H9 (cell line): Measurements from ENCODE around the gene GOLT1A. TPM values are rescaled to one million over a fixed set of nuclear protein-coding genes. Genes with fewer than 3 reads are reported as not detected.

Experiments
- DNase-seq: peaks from one replicate; pipeline ENCODE4 v3.0.0-alpha.2; 2017
- H2AFZ ChIP-seq: one replicate; pipeline ENCODE4 v1.6.1; 2013; ENCODE audit warnings: mild to moderate bottlenecking, low read length, control low read depth, moderate library complexity
- H2AK5ac ChIP-seq: 2 replicates; pipeline ENCODE4 v1.6.1; 2013; ENCODE audit warnings: low read length, control low read depth, mixed read lengths; ENCODE audit not compliant: insufficient read length
- H2BK120ac ChIP-seq: one replicate; pipeline ENCODE4 v1.6.1; 2013; ENCODE audit warnings: low read depth, mild to moderate bottlenecking, low read length, control low read depth, inconsistent platforms; ENCODE audit not compliant: poor library complexity, severe bottlenecking
- H2BK12ac ChIP-seq: 2 replicates; pipeline ENCODE4 v1.6.1; 2013; ENCODE audit warnings: low read length, control low read depth, mixed read lengths, low read depth; ENCODE audit not compliant: insufficient read length
- H2BK15ac ChIP-seq: 2 replicates; pipeline ENCODE4 v1.6.1; 2013; ENCODE audit warnings: low read depth, low read length, control low read depth
- H2BK20ac ChIP-seq: one replicate; pipeline ENCODE4 v1.6.1; 2013; ENCODE audit warnings: low read depth, mild to moderate bottlenecking, low read length, control low read depth, inconsistent platforms; ENCODE audit not compliant: poor library complexity, severe bottlenecking
- H2BK5ac ChIP-seq: 2 replicates; pipeline ENCODE4 v1.6.1; 2013; ENCODE audit warnings: low read length, control low read depth, mixed read lengths; ENCODE audit not compliant: insufficient read length
- H3K14ac ChIP-seq: 2 replicates; pipeline ENCODE4 v1.6.1; 2013; ENCODE audit warnings: low read length, control low read depth; ENCODE audit not compliant: insufficient read depth
- H3K18ac ChIP-seq: 2 replicates; pipeline ENCODE4 v1.6.1; 2013; ENCODE audit warnings: low read depth, mild to moderate bottlenecking, mixed read lengths, low read length, control low read depth; ENCODE audit not compliant: insufficient read length
- H3K23ac ChIP-seq: 2 replicates; pipeline ENCODE4 v1.6.1; 2013; ENCODE audit warnings: low read length, control low read depth, mixed read lengths, low read depth; ENCODE audit not compliant: insufficient read length
- H3K23me2 ChIP-seq: 2 replicates; pipeline ENCODE4 v1.6.1; 2013; ENCODE audit warnings: low read depth, mild to moderate bottlenecking, mixed read lengths, low read length, control low read depth; ENCODE audit not compliant: insufficient read length, poor library complexity, severe bottlenecking
- H3K27ac ChIP-seq: 2 replicates; pipeline ENCODE4 v1.5.1; 2013; ENCODE audit warnings: low read length, control low read depth, mixed read lengths, low read depth; ENCODE audit not compliant: insufficient read length
- H3K27me3 ChIP-seq: 2 replicates; pipeline ENCODE4 v1.6.1; 2013; ENCODE audit warnings: low read length, control low read depth, inconsistent platforms; ENCODE audit not compliant: insufficient read depth
- H3K4ac ChIP-seq: 2 replicates; pipeline ENCODE4 v1.6.1; 2013; ENCODE audit warnings: low read depth, mild to moderate bottlenecking, control low read depth, inconsistent platforms, low read length, moderate library complexity
- H3K4me1 ChIP-seq: 2 replicates; pipeline ENCODE4 v1.6.1; 2013; ENCODE audit warnings: low read length, control low read depth, inconsistent platforms; ENCODE audit not compliant: insufficient read depth
- H3K4me2 ChIP-seq: 2 replicates; pipeline ENCODE4 v1.6.1; 2013; ENCODE audit warnings: low read length, control low read depth, mixed read lengths; ENCODE audit not compliant: insufficient read length, insufficient read depth
- H3K56ac ChIP-seq: 2 replicates; pipeline ENCODE4 v1.6.1; 2013; ENCODE audit warnings: low read depth, mild to moderate bottlenecking, mixed read lengths, low read length, control low read depth; ENCODE audit not compliant: insufficient read length
- H3K79me1 ChIP-seq: 2 replicates; pipeline ENCODE4 v1.6.1; 2013; ENCODE audit warnings: low read depth, mild to moderate bottlenecking, moderate library complexity, low read length, control low read depth, inconsistent platforms; ENCODE audit not compliant: insufficient read depth, poor library complexity, severe bottlenecking
- H3K79me2 ChIP-seq: 2 replicates; pipeline ENCODE4 v1.6.1; 2013; ENCODE audit warnings: low read length, control low read depth, inconsistent platforms; ENCODE audit not compliant: insufficient read depth
- H3K9ac ChIP-seq: 2 replicates; pipeline ENCODE4 v1.6.1; 2013; ENCODE audit warnings: low read length, control low read depth, mixed read lengths; ENCODE audit not compliant: insufficient read length; ENCODE audit errors: extremely low read depth
- H3K9me3 ChIP-seq: one replicate; pipeline ENCODE4 v1.6.1; 2013; ENCODE audit warnings: low read depth, low read length, inconsistent platforms; ENCODE audit not compliant: control insufficient read depth
- H3T11ph ChIP-seq: one replicate; pipeline ENCODE4 v1.6.1; 2013; ENCODE audit warnings: mild to moderate bottlenecking, low read length, control low read depth, inconsistent platforms
- H4K20me1 ChIP-seq: one replicate; pipeline ENCODE4 v1.6.1; 2013; ENCODE audit not compliant: control insufficient read depth, insufficient read length, insufficient read depth
- H4K5ac ChIP-seq: 2 replicates; pipeline ENCODE4 v1.6.1; 2013; ENCODE audit warnings: low read depth, mild to moderate bottlenecking, mixed read lengths, low read length, control low read depth; ENCODE audit not compliant: insufficient read length
- H4K8ac ChIP-seq: replicated peaks from 2 replicates; pipeline ENCODE4 v1.6.1; 2013; ENCODE audit warnings: low read length, control low read depth, mixed read lengths, low read depth; ENCODE audit not compliant: insufficient read length
- H4K91ac ChIP-seq: 2 replicates; pipeline ENCODE4 v1.6.1; 2013; ENCODE audit warnings: low read depth, mild to moderate bottlenecking, moderate library complexity, mixed read lengths, low read length, control low read depth; ENCODE audit not compliant: insufficient read length
- H3K27ac Mint-ChIP-seq, 3 experiments: 2 replicates in 2 of 3; 3 replicates in 1 of 3; pipeline ENCODE4 v1.8.0; 2020 to 2021; ENCODE audit warnings: mixed read lengths in 3 of 3, mild to moderate bottlenecking in 1 of 3, moderate library complexity in 1 of 3
- H3K27me3 Mint-ChIP-seq: 2 replicates; pipeline ENCODE4 v1.8.0; 2021; ENCODE audit warnings: low read depth, mild to moderate bottlenecking, moderate library complexity, mixed read lengths
- H3K36me3 Mint-ChIP-seq, 3 experiments: 2 replicates in 2 of 3; 3 replicates in 1 of 3; pipeline ENCODE4 v1.8.0; 2020 to 2021; ENCODE audit warnings: low read depth in 3 of 3, mixed read lengths in 3 of 3; ENCODE audit not compliant: insufficient read depth in 1 of 3
- H3K4me1 Mint-ChIP-seq, 2 experiments: 2 replicates each; pipeline ENCODE4 v1.8.0; 2020; ENCODE audit warnings: mixed read lengths in 2 of 2
- H3K4me3 Mint-ChIP-seq, 2 experiments: 2 replicates in 1 of 2; 3 replicates in 1 of 2; pipeline ENCODE4 v1.8.0; 2020 to 2021; ENCODE audit warnings: mild to moderate bottlenecking in 2 of 2, mixed read lengths in 2 of 2, moderate library complexity in 1 of 2
- H3K9me3 Mint-ChIP-seq, 2 experiments: 2 replicates in 1 of 2; 3 replicates in 1 of 2; pipeline ENCODE4 v1.8.0; 2020; ENCODE audit warnings: mild to moderate bottlenecking in 2 of 2, mixed read lengths in 2 of 2, moderate library complexity in 1 of 2
- WGBS: extraction: QIAGEN DNeasy Blood & Tissue Kit; methylation state at CpG from one replicate; pipeline ENCODE4 v1.1.7; 2013; ENCODE audit warnings: missing lambda C conversion rate, low lambda C conversion rate, mixed read lengths; ENCODE audit not compliant: insufficient read length; ENCODE audit errors: extremely low coverage; 5-methylcytosine and 5-hydroxymethylcytosine counted together
- long read RNA-seq: library from polyadenylated mRNA; unstranded; transcript quantifications from one replicate; pipeline ENCODE4 v2.0.0, GENCODE V29; 2020
- total RNA-seq: library from RNA; stranded (reverse); gene quantifications from 2 replicates; pipeline ENCODE4 v1.2.1, GENCODE V29; 2021
- TF ChIP-seq, protein P1 (sequence below): fragments of 200-600 bp; sonication (generic); conservative IDR thresholded peaks from 3 replicates; pipeline ENCODE4 v1.8.0; 2021; ENCODE audit warnings: antibody characterized with exemption, mild to moderate bottlenecking

Gene GOLT1A
- total RNA-seq: 4.2 and 6.3 TPM in 2 replicates
- long read RNA-seq, partial matches to known transcripts: 5 of 7 reads
- long read RNA-seq, other reads (novel, unspliced or antisense): 0 of 7 reads

- no CpG with 5 or more reads among the region's 41 CpGs for WGBS
- Histone ChIP-seq H4K20me1 (no peaks in the 10 kb centered on the region), H3K18ac (peak within 1 kb of the TSS; percentile 58), H3K4ac (no peak within 1 kb of the TSS), H2AK5ac (no peak within 1 kb of the TSS), H3K14ac (0 out of 2 replicates have a peak within 1 kb of the TSS, but pooled peaks have one; percentile 40), H4K91ac (no peak within 1 kb of the TSS), H3K23ac (no peak within 1 kb of the TSS), H3K56ac (no peak within 1 kb of the TSS), H3K23me2 (peaks cover 11% of the 10 kb centered on the region), H2BK15ac (no peak within 1 kb of the TSS), H4K8ac (no peak within 1 kb of the TSS), H3K9me3 (no peaks in the 10 kb centered on the region), H2BK12ac (no peak within 1 kb of the TSS), H3K9ac (peak within 1 kb of the TSS; percentile 46), H3T11ph (no peak within 1 kb of the TSS), H2BK20ac (no peak within 1 kb of the TSS), H2BK5ac (no peak within 1 kb of the TSS), H2BK120ac (no peak within 1 kb of the TSS), H3K27me3 (no peaks in the 10 kb centered on the region), H3K79me2 (no peaks in the 10 kb centered on the region), H3K4me2 (peak within 1 kb of the TSS; percentile 34), H3K4me1 (peaks cover 3% of the 10 kb centered on the region; the same call in 1 of the 2 replicates), H2AFZ (peak within 1 kb of the TSS; percentile 89), H3K79me1 (no peaks in the 10 kb centered on the region), H4K5ac (no peak within 1 kb of the TSS), H3K27ac (no peak within 1 kb of the TSS)
- peak within 1 kb of the TSS in 1 of 3 experiments; percentile 90; a peak in 3 of 7 replicates for H3K27ac Mint-ChIP-seq
- H3K9me3 Mint-ChIP-seq: no peaks in the 10 kb centered on the region
- DNase-seq: peak; percentile 94
- peaks cover 6% of the 10 kb centered on the region for H3K27me3 Mint-ChIP-seq
- peaks cover 4 to 6% of the 10 kb centered on the region in 2 experiments; a peak in 2 of 4 replicates for H3K4me1 Mint-ChIP-seq
- H3K36me3 Mint-ChIP-seq: no peaks in the 10 kb centered on the region
- TF ChIP-seq, protein P1, sequence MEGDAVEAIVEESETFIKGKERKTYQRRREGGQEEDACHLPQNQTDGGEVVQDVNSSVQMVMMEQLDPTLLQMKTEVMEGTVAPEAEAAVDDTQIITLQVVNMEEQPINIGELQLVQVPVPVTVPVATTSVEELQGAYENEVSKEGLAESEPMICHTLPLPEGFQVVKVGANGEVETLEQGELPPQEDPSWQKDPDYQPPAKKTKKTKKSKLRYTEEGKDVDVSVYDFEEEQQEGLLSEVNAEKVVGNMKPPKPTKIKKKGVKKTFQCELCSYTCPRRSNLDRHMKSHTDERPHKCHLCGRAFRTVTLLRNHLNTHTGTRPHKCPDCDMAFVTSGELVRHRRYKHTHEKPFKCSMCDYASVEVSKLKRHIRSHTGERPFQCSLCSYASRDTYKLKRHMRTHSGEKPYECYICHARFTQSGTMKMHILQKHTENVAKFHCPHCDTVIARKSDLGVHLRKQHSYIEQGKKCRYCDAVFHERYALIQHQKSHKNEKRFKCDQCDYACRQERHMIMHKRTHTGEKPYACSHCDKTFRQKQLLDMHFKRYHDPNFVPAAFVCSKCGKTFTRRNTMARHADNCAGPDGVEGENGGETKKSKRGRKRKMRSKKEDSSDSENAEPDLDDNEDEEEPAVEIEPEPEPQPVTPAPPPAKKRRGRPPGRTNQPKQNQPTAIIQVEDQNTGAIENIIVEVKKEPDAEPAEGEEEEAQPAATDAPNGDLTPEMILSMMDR: peak; percentile 81
- H3K4me3 Mint-ChIP-seq: peak within 1 kb of the TSS; percentile 74 to 80
Measured at GRCh38 chr1:204213668-204214662, at the start of gene GOLT1A. TSS of gene GOLT1A (minus strand) at chr1:204213988. CDS start at chr1:204213906, 82 bp downstream.
